Measurements from ENCODE around the gene PRDX6.

The PRDX6 gene

DNA sequence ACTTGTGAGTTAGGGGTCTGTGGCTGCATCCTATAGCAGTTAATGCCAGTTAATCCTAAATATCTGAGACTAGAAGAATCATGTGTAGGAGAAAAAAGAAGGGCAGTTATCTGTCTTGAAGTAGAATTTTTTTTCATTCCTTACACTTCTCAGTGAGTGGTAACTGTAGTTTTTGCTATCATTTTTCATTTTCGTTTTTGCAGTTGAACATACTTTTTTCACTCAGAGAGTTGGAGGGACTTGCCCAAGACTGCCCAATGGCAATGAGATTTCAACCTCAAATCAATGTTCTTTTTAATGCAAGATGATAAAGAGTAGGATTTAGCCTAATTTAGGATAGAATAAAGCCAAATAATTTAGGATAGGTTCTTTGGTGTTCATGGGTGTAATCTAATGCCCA, 5.5 kb downstream of the PRDX6 start:
- TF ChIP-seq, protein P1, sequence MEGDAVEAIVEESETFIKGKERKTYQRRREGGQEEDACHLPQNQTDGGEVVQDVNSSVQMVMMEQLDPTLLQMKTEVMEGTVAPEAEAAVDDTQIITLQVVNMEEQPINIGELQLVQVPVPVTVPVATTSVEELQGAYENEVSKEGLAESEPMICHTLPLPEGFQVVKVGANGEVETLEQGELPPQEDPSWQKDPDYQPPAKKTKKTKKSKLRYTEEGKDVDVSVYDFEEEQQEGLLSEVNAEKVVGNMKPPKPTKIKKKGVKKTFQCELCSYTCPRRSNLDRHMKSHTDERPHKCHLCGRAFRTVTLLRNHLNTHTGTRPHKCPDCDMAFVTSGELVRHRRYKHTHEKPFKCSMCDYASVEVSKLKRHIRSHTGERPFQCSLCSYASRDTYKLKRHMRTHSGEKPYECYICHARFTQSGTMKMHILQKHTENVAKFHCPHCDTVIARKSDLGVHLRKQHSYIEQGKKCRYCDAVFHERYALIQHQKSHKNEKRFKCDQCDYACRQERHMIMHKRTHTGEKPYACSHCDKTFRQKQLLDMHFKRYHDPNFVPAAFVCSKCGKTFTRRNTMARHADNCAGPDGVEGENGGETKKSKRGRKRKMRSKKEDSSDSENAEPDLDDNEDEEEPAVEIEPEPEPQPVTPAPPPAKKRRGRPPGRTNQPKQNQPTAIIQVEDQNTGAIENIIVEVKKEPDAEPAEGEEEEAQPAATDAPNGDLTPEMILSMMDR (IDR thresholded peaks at IDR 0.05): no peak

GRCh38 chr1:173484276-173484675, 7.1 kb downstream of the PRDX6 start:
- TF ChIP-seq, protein P1 (IDR thresholded peaks at IDR 0.05): no peak

- TF ChIP-seq, protein P1 (IDR thresholded peaks at IDR 0.05): no peak
Measured at GRCh38 chr1:173485401-173485800, 8.3 kb downstream of the PRDX6 start.

- TF ChIP-seq, protein P1 (IDR thresholded peaks at IDR 0.05): no peak
Measured at GRCh38 chr1:173488001-173488400, 10.9 kb downstream of the PRDX6 start.

DNA sequence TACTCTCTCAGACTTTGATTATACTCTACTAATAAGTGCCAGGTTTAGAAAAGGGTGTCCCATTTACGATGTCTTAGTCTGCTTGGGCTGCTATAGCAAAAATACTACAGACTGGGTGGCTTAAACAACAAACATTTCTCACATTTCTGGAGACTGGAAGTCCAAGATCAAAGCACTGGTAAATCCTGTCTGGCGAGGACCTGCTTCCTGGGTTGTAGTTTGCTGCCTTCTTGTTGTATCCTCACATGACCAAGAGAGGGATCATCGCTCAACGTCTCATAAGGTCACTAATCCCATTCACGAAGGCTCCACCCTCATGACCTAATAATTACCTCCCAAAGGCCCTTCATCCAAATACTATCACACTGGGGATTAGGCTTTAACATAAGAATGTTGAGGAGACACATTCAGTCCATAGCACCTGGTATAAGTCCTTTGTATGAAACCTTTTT, 12.0 kb downstream of the PRDX6 start:
- TF ChIP-seq, protein P1 (IDR thresholded peaks at IDR 0.05): no peak

DNA sequence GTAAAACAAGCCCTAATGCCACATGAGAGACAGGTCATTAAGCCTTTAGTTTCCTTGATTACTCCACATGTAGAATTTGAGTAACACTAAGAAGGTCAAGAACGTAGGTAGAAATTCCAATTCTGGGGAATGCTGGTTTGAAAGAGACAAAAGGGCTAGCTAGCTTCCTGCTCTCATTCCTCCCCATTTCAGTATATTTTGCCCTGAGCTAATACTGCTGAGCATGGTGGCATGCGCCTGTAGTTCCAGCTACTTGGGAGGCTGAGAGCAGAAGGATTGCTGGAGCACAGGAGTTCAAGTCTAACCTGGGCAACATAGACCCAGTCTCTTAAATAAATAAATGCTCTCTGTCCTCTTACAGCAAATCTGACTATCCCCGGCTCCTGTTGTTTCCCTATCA, 12.8 kb downstream of the PRDX6 start:
- TF ChIP-seq, protein P1 (IDR thresholded peaks at IDR 0.05): no peak

DNA sequence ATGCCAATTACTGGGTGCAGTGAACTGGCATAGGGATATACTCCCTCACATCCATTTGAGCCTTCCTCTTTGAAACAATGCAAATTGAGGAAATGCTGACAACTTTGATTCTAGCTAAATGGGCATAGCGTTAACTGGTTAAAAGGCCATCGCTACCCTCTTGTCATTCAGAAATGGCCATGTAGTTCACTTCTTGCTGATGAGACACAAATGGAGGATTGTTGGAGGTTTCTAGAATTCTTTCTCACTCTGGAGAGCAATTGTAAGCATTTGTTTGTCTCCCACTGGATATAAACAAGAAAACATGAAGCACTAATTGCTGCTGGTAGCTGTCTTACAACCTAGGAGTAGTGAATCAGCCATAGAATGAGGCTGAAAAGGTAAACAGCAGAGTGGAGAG, 14.4 kb downstream of the PRDX6 start:
- TF ChIP-seq, protein P1 (IDR thresholded peaks at IDR 0.05): no peak

DNA sequence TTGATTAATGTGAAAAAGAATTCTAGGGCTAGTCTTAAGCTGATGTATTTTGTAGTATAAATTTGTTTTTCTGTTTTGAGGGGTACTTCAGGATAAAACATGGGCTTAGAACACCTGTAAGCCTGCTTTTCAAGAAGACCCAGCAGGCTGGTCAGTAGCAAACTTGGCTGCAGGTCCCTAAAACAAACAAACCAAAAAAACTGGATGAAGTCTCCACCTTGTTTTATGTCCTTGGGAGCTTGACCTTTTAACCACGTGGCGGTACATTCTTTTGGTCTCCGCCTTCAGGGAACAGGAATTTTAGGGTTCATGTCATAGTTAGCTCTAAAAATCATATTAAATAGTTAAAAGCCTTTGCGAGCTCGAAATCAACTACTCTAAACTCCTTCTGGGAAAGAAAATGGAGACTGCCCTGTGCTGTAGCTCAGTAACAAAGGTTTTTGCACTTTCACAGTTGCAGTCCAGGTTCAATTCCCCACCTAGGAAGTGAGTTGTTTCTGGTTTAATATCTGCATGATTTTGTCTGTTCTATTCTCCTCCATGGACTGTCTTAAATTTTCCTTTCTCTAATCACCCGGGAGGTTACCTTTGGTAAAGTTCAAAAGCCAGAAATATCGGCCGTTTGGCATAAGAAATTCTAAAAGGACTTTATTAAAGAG, 18.6 kb downstream of the PRDX6 start:
- TF ChIP-seq, protein P1 (IDR thresholded peaks at IDR 0.05): no peak

All from LNCAP (cell line).